GM12873 (cell line): Measurements from ENCODE around the gene COL6A5.

Experiments used
- CTCF ChIP-seq: IDR thresholded peaks from 2 replicates; pipeline ENCODE4 v1.5.1; 2012; ENCODE audit warnings: low read depth, mild to moderate bottlenecking, moderate library complexity, low read length, control low read depth; ENCODE audit not compliant: insufficient read depth; ENCODE audit errors: missing control alignments

The COL6A5 gene

DNA sequence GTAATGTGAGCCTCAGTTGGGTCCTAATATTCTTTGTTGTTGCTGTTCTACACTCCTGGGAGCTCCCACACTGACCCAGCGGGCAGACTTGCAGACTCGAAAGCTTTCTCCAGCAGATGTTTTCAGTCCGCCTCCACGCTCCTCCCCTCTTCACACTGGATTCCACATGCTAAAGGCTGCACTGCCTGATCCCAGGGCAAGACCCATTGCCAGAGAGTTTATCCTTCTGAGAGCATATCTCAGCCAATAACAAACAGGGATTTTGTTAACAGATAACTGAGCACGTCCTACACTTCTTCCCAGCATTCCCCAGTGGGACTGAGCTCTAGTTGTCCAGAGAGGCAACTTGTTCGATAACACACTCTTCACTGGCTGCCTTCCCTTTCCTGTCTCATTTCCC, 163.5 kb downstream of the COL6A5 start:
- TF ChIP-seq CTCF, result no peak

GRCh38 chr3:130514681-130515080, 169.2 kb downstream of the COL6A5 start:
- TF ChIP-seq CTCF, result no peak

GRCh38 chr3:130515755-130516154, 170.3 kb downstream of the COL6A5 start:
- TF ChIP-seq CTCF, result no peak

GRCh38 chr3:130516645-130517512, 171.4 kb downstream of the COL6A5 start, which contains the start of gene COL6A6:
Gene COL6A6 (plus strand): TSS chr3:130517177. CDS start chr3:130560365, 43,188 bp downstream.
- no peak for TF ChIP-seq CTCF

DNA sequence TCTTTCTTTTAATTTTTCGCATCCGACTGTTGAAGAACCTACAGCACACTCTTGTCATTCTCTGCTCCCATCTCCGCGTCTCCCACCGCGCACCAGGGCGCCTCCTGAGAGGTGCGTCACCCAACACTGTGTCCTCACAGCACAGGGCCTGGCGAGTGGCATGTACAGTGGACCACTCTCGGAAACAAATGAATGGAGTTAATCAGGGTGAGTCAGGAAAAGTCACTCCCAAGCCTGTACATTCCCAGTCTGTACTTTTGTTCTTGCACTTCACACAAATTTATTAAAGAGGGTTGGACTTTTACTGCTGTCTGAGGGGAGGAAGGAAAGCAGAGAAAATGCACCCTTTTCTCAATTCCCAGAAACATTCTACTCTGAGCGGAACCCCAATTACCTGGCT, 172.1 kb downstream of the COL6A5 start:
- TF ChIP-seq CTCF, result no peak

- TF ChIP-seq CTCF, result no peak
Measured at GRCh38 chr3:130519754-130520153, 174.3 kb downstream of the COL6A5 start.

- TF ChIP-seq CTCF, result no peak
Measured at GRCh38 chr3:130522399-130522798, 176.9 kb downstream of the COL6A5 start.
